Tibial artery (tissue), 4 donors: ENCODE measurements around the gene MGRN1.

Experiments
- DNase-seq, 2 donors: peaks; one replicate each; pipeline ENCODE4 v3.0.0-alpha.2; 2019
- H3K27ac ChIP-seq, 2 donors: fragments of 200-600 bp; sonication (generic) in 1 of 2; 1 replicate in 1 of 2; 2 replicates in 1 of 2; pipeline ENCODE4 v1.5.1; 2018 to 2019; ENCODE audit warnings: mild to moderate bottlenecking in 1 of 2
- H3K27me3 ChIP-seq, 2 donors: fragments of 200-600 bp; sonication (generic) in 1 of 2; one replicate each; pipeline versions ENCODE4 v1.5.1 to v1.6.0; 2016 to 2019
- H3K36me3 ChIP-seq, 3 donors: fragments of 200-600 bp; sonication (generic) in 2 of 3; one replicate each; pipeline ENCODE4 v1.5.1; 2016 to 2019; ENCODE audit warnings: mild to moderate bottlenecking in 2 of 3
- H3K4me1 ChIP-seq, 4 donors: fragments of 200-600 bp; sonication (generic) in 2 of 4; 1 replicate in 3 of 4; 2 replicates in 1 of 4; pipeline ENCODE4 v1.5.1; 2016 to 2019
- H3K4me3 ChIP-seq, 2 donors: fragments of 200-600 bp; sonication (generic) in 1 of 2; 1 replicate in 1 of 2; 2 replicates in 1 of 2; pipeline ENCODE4 v1.5.1; 2018 to 2019; ENCODE audit warnings: mild to moderate bottlenecking in 2 of 2
- H3K9me3 ChIP-seq, 3 donors: fragments of 200-600 bp; sonication (generic) in 1 of 3; one replicate each; pipeline ENCODE4 v1.5.1; 2016 to 2019
- CTCF ChIP-seq, 2 experiments: fragments of 200-600 bp in 1 of 2; fragments of 450-650 bp in 1 of 2; IDR thresholded peaks; one replicate each; pipeline ENCODE4 v1.5.1; 2017 to 2019; ENCODE audit warnings: antibody characterized with exemption in 2 of 2, mild to moderate bottlenecking in 1 of 2, moderate library complexity in 1 of 2
- intact Hi-C: fragments of 100-400 bp; cut with DNase I; formaldehyde crosslinking; loops from one replicate; pipeline ENCODE4 v1.15.0; 2023; ENCODE audit warnings: low total_unique reads

The MGRN1 gene

GRCh38 chr16:4641895-4642294 is 17.3 kb downstream of the MGRN1 start:
- intact Hi-C loops = no loop called here
- H3K4me1 ChIP-seq = peaks cover 0 to 10% (median 4%) of the 10 kb centered on the region in 4 donors
- H3K27ac ChIP-seq = no peak overlapping the region
- no peaks in the 10 kb centered on the region for H3K27me3 ChIP-seq
- DNase-seq = no peak
- H3K4me3 ChIP-seq = no peak overlapping the region
- no peaks in the 10 kb centered on the region for H3K9me3 ChIP-seq
- no peak for TF ChIP-seq CTCF (IDR thresholded peaks at IDR 0.05)
- H3K36me3 ChIP-seq = peaks cover 0 to 26% (median 0%) of the 10 kb centered on the region in 3 donors

- no peaks in the 10 kb centered on the region for H3K4me1 ChIP-seq
- H3K9me3 ChIP-seq = no peaks in the 10 kb centered on the region
- no peaks in the 10 kb centered on the region for H3K27me3 ChIP-seq
- no peak for DNase-seq
- TF ChIP-seq CTCF (IDR thresholded peaks at IDR 0.05) = no peak
- no peak overlapping the region for H3K4me3 ChIP-seq
- no peak overlapping the region for H3K27ac ChIP-seq
- intact Hi-C loops = no loop called here
- H3K36me3 ChIP-seq = peaks cover 13 to 41% (median 18%) of the 10 kb centered on the region in 3 donors
These were observed 22.4 kb downstream of the MGRN1 start for GRCh38 chr16:4646773-4647643.

GRCh38 chr16:4647644-4647980 is 23.0 kb downstream of the MGRN1 start:
- H3K4me3 ChIP-seq = no peak overlapping the region
- no peak overlapping the region for H3K27ac ChIP-seq
- no peaks in the 10 kb centered on the region for H3K27me3 ChIP-seq
- TF ChIP-seq CTCF (IDR thresholded peaks at IDR 0.05) = no peak
- H3K9me3 ChIP-seq = no peaks in the 10 kb centered on the region
- no peak for DNase-seq
- intact Hi-C loops = no loop called here
- no peaks in the 10 kb centered on the region for H3K4me1 ChIP-seq
- H3K36me3 ChIP-seq = peaks cover 19 to 47% (median 24%) of the 10 kb centered on the region in 3 donors

GRCh38 chr16:4648917-4649316 is 24.3 kb downstream of the MGRN1 start:
- intact Hi-C loops = no loop called here
- H3K9me3 ChIP-seq = no peaks in the 10 kb centered on the region
- no peak overlapping the region for H3K4me3 ChIP-seq
- no peak for TF ChIP-seq CTCF (IDR thresholded peaks at IDR 0.05)
- no peaks in the 10 kb centered on the region for H3K4me1 ChIP-seq
- no peaks in the 10 kb centered on the region for H3K27me3 ChIP-seq
- no peak for DNase-seq
- H3K36me3 ChIP-seq = peaks cover 23 to 60% (median 37%) of the 10 kb centered on the region in 3 donors
- H3K27ac ChIP-seq = no peak overlapping the region

- intact Hi-C loops = no loop called here
- Histone ChIP-seq H3K36me3 (peaks cover 33 to 70% (median 47%) of the 10 kb centered on the region in 3 donors), H3K27ac (no peak overlapping the region), H3K4me3 (no peak overlapping the region), H3K9me3 (no peaks in the 10 kb centered on the region), H3K27me3 (no peaks in the 10 kb centered on the region), H3K4me1 (no peaks in the 10 kb centered on the region)
- DNase-seq = no peak
- TF ChIP-seq CTCF (IDR thresholded peaks at IDR 0.05) = no peak
These were observed 25.3 kb downstream of the MGRN1 start for GRCh38 chr16:4649744-4650442.
